OCI-LY3 (cell line): ENCODE measurements around the gene TXK.

Source experiments
- H2AFZ ChIP-seq: fragments of 200-600, 300-600 bp; shearing (Covaris generic); 2 replicates; pipeline ENCODE4 v1.6.0; 2014; ENCODE audit warnings: antibody characterized with exemption, low read depth, low read length
- H3K27ac ChIP-seq: fragments of 200-600, 300-600 bp; sonication (generic); 2 replicates; pipeline ENCODE4 v1.5.1; 2014; ENCODE audit warnings: mild to moderate bottlenecking, low read length, moderate library complexity, mixed read lengths
- H3K27me3 ChIP-seq: fragments of 200-600, 300-600 bp; sonication (generic); 2 replicates; pipeline ENCODE4 v1.6.1; 2014; ENCODE audit warnings: low read depth, low read length, mixed read lengths
- H3K36me3 ChIP-seq: fragments of 200-600, 300-600 bp; sonication (generic); replicated peaks from 2 replicates; pipeline ENCODE3; 2014; ENCODE audit warnings: low read depth, low read length, mixed read lengths
- H3K4me1 ChIP-seq: fragments of 300-600, 200-600 bp; sonication (generic); 2 replicates; pipeline ENCODE4 v1.6.1; 2014; ENCODE audit warnings: low read length, mixed read lengths
- H3K4me2 ChIP-seq: fragments of 200-600, 300-600 bp; sonication (generic); 2 replicates; pipeline ENCODE4 v1.6.1; 2014; ENCODE audit warnings: low read length, mixed read lengths
- H3K4me3 ChIP-seq: fragments of 300-600, 200-600 bp; sonication (generic); 2 replicates; pipeline ENCODE4 v1.5.1; 2014; ENCODE audit warnings: antibody characterized with exemption, mild to moderate bottlenecking, low read length, moderate library complexity
- H3K79me2 ChIP-seq: fragments of 300-600, 200-600 bp; shearing (Covaris generic); 2 replicates; pipeline ENCODE4 v1.6.1; 2014; ENCODE audit warnings: mild to moderate bottlenecking, low read length, mixed read lengths
- H3K9ac ChIP-seq: fragments of 300-600, 200-600 bp; shearing (Covaris generic); 2 replicates; pipeline ENCODE4 v1.6.0; 2014; ENCODE audit warnings: mild to moderate bottlenecking, low read length, moderate library complexity
- H3K9me3 ChIP-seq: fragments of 200-600, 300-600 bp; shearing (Covaris generic); 2 replicates; pipeline ENCODE4 v1.6.1; 2014; ENCODE audit warnings: low read length, mixed read lengths; ENCODE audit not compliant: insufficient read depth
- H4K20me1 ChIP-seq: fragments of 200-600, 300-600 bp; sonication (generic); 2 replicates; pipeline ENCODE4 v1.6.1; 2016; ENCODE audit warnings: low read length, mixed read lengths; ENCODE audit not compliant: insufficient read depth
- EZH2phosphoT487 ChIP-seq: fragments of 200-600 bp; shearing (Covaris generic); IDR thresholded peaks from 2 replicates; pipeline ENCODE4 v1.6.1; 2018; ENCODE audit warnings: antibody characterized with exemption, mixed run types, low read depth
- TF ChIP-seq, protein P1 (sequence below): fragments of 200-600, 300-600 bp; sonication (generic); IDR thresholded peaks from 2 replicates; pipeline ENCODE4 v1.5.1; 2014; ENCODE audit warnings: antibody characterized with exemption, low read length, low read depth

Gene TXK

GRCh38 chr4:48138936-48139335 is 4.9 kb upstream of the TXK start:
- H3K27ac ChIP-seq, result peak overlapping the region; percentile 42
- no peak overlapping the region for H2AFZ ChIP-seq
- peak overlapping the region; percentile 41 for H3K4me2 ChIP-seq
- peaks cover 20% of the 10 kb centered on the region for H3K36me3 ChIP-seq
- H3K4me3 ChIP-seq, result 0 out of 2 replicates have a peak overlapping the region, but pooled peaks have one; percentile 7
- no peaks in the 10 kb centered on the region for H3K9me3 ChIP-seq
- H3K4me1 ChIP-seq, result peaks cover 15% of the 10 kb centered on the region
- H3K9ac ChIP-seq, result no peak overlapping the region
- H4K20me1 ChIP-seq, result no peaks in the 10 kb centered on the region
- H3K27me3 ChIP-seq, result no peaks in the 10 kb centered on the region
- TF ChIP-seq EZH2phosphoT487, result no peak
- TF ChIP-seq, protein P1, sequence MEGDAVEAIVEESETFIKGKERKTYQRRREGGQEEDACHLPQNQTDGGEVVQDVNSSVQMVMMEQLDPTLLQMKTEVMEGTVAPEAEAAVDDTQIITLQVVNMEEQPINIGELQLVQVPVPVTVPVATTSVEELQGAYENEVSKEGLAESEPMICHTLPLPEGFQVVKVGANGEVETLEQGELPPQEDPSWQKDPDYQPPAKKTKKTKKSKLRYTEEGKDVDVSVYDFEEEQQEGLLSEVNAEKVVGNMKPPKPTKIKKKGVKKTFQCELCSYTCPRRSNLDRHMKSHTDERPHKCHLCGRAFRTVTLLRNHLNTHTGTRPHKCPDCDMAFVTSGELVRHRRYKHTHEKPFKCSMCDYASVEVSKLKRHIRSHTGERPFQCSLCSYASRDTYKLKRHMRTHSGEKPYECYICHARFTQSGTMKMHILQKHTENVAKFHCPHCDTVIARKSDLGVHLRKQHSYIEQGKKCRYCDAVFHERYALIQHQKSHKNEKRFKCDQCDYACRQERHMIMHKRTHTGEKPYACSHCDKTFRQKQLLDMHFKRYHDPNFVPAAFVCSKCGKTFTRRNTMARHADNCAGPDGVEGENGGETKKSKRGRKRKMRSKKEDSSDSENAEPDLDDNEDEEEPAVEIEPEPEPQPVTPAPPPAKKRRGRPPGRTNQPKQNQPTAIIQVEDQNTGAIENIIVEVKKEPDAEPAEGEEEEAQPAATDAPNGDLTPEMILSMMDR, result no peak
- H3K79me2 ChIP-seq, result no peaks in the 10 kb centered on the region

DNA sequence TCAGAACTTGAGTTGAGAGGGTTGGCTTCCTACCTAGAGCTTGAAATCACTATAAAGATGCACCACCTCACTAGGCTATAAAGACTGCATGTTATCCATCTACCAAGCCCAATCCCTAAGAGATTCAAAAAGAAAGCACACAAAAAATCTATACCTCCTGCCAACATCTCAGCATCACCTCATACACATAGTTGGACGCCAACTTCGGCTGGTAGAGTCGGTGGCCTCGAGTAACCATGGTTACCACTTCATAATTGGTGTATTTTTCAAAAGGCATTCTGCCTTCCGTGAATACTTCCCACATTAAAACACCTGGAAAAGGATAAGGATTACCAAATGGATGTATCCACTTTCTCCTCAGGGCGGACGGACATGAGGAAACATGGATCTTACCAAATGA is 4.5 kb upstream of the TXK start:
- no peaks in the 10 kb centered on the region for H3K79me2 ChIP-seq
- no peak overlapping the region for H2AFZ ChIP-seq
- H3K4me3 ChIP-seq, result no peak overlapping the region
- H3K9ac ChIP-seq, result no peak overlapping the region
- peak overlapping the region; percentile 42 for H3K27ac ChIP-seq
- no peaks in the 10 kb centered on the region for H3K9me3 ChIP-seq
- no peaks in the 10 kb centered on the region for H3K27me3 ChIP-seq
- no peak for TF ChIP-seq EZH2phosphoT487
- TF ChIP-seq, protein P1, result no peak
- H3K4me2 ChIP-seq, result peak overlapping the region; percentile 41
- H3K4me1 ChIP-seq, result peaks cover 15% of the 10 kb centered on the region
- peaks cover 20% of the 10 kb centered on the region for H3K36me3 ChIP-seq
- no peaks in the 10 kb centered on the region for H4K20me1 ChIP-seq

DNA sequence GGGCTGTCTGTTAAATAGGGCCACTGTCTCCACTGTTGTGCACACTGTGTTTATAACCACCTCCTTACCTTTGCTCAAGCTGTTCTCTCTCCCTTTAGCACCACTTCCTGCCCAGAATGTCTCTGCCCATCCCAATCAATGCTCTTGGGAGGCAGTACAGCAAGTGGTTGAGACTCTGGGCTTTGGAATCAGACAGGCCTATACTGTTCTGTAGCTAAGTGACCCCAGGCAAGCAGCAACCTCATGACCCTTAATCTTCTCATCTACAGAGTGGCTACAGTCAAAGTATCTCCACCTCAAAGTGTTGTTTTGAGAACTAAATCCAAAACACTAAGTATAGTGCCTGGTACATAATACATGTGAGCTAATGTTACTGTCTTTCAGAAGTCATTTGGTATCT is 3.8 kb upstream of the TXK start:
- Histone ChIP-seq H3K4me1 (peaks cover 15% of the 10 kb centered on the region), H4K20me1 (no peaks in the 10 kb centered on the region), H3K9me3 (no peaks in the 10 kb centered on the region), H3K79me2 (no peaks in the 10 kb centered on the region), H3K4me3 (no peak overlapping the region), H3K4me2 (no peak overlapping the region), H2AFZ (no peak overlapping the region), H3K27me3 (no peaks in the 10 kb centered on the region), H3K9ac (no peak overlapping the region), H3K27ac (no peak overlapping the region), H3K36me3 (peaks cover 20% of the 10 kb centered on the region)
- TF ChIP-seq, protein P1, result no peak
- TF ChIP-seq EZH2phosphoT487, result no peak

GRCh38 chr4:48133669-48134068 is 381 bp downstream of the TXK start:
- H3K4me2 ChIP-seq, result no peak overlapping the region
- H3K27ac ChIP-seq, result no peak overlapping the region
- no peaks in the 10 kb centered on the region for H3K9me3 ChIP-seq
- no peaks in the 10 kb centered on the region for H3K27me3 ChIP-seq
- H3K4me3 ChIP-seq, result no peak overlapping the region
- H3K9ac ChIP-seq, result no peak overlapping the region
- no peak overlapping the region for H2AFZ ChIP-seq
- H3K36me3 ChIP-seq, result peaks cover 18% of the 10 kb centered on the region
- H3K79me2 ChIP-seq, result no peaks in the 10 kb centered on the region
- H4K20me1 ChIP-seq, result no peaks in the 10 kb centered on the region
- TF ChIP-seq EZH2phosphoT487, result no peak
- TF ChIP-seq, protein P1, result no peak
- H3K4me1 ChIP-seq, result peaks cover 3% of the 10 kb centered on the region
